ENCODE results near the gene NEK10. TPM values are rescaled to one million over a fixed set of nuclear protein-coding genes. Genes with fewer than 3 reads are reported as not detected.

Gene NEK10
- polyA plus RNA-seq, 1 experiment = 2.5 TPM

DNA sequence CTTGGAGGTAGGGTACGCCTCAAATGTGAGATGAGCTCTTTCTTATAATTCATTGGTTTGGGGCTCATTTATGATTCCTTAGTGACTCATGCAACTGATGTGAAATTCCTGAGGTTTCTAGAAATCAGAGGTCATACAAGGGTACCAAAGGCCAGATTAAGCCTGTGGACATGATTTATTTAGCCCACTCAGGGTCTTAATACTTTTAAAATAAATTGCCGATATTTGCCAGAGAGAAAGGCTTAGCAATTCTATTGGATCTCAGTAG is 289.0 kb downstream of the NEK10 start:
- DNase-seq (ENCODE audit: low read depth) = no peak
- TF ChIP-seq, protein P1, sequence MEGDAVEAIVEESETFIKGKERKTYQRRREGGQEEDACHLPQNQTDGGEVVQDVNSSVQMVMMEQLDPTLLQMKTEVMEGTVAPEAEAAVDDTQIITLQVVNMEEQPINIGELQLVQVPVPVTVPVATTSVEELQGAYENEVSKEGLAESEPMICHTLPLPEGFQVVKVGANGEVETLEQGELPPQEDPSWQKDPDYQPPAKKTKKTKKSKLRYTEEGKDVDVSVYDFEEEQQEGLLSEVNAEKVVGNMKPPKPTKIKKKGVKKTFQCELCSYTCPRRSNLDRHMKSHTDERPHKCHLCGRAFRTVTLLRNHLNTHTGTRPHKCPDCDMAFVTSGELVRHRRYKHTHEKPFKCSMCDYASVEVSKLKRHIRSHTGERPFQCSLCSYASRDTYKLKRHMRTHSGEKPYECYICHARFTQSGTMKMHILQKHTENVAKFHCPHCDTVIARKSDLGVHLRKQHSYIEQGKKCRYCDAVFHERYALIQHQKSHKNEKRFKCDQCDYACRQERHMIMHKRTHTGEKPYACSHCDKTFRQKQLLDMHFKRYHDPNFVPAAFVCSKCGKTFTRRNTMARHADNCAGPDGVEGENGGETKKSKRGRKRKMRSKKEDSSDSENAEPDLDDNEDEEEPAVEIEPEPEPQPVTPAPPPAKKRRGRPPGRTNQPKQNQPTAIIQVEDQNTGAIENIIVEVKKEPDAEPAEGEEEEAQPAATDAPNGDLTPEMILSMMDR (IDR thresholded peaks at IDR 0.05; ENCODE audit: insufficient read depth, low read depth, low read length) = no peak
- ChIA-PET POLR2A (no interaction called here), CTCF (interaction anchor here (1.1 kb wide), 1 partner anchor 9 kb away, joined by 4 read pairs; no protein-coding TSS in a partner anchor)
- Histone ChIP-seq H3K4me3 (ENCODE audit: low read depth, low read length) (no peak overlapping the region), H3K27me3 (ENCODE audit: control insufficient read depth, insufficient read depth, low read length) (no peaks in the 10 kb centered on the region), H3K36me3 (ENCODE audit: control insufficient read depth, insufficient read depth, low read length) (no peaks in the 10 kb centered on the region)

DNA sequence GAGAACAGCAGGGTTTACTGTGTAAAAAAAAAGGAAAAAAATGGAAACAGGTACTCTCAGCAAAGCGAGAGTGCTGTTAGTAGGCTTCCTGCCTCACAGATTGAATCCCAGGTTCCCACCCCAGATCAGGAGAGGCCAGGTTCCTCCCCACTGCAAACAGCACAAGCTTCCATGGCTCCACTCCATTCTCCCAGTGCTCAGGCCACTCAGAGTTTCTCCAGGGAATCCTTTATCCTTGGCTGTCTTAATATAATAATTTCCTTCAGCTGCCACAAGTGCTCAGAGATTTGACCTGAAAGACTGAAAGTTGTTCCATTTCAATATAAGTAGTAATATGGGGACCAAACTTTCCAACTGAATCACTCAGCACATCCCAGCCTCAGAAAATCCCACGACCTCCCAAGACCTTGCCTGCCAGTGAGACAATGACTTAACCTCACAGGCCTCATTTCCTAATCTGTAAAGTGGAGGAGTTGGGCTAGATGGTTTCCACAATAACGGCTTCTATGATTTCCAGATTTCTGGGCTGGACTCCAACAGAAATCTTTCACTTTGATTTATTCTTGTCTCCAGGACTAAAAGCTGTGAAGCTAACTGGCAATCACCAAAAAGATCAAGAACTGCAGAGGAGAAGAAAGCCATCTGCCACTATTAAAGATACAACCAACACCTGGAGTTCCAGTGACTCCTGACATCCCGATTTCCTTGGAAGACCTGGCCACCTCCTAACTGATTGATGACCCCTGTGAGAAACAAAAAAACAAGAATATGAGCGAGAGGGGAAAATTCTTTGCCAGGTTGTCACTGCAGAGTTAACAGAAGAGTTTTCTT is 289.5 kb downstream of the NEK10 start:
- Histone ChIP-seq H3K4me3 (ENCODE audit: low read depth, low read length) (no peak overlapping the region), H3K27me3 (ENCODE audit: control insufficient read depth, insufficient read depth, low read length) (no peaks in the 10 kb centered on the region), H3K36me3 (ENCODE audit: control insufficient read depth, insufficient read depth, low read length) (no peaks in the 10 kb centered on the region)
- ChIA-PET CTCF (interaction anchor here (1.1 kb wide), 1 partner anchor 8 kb away, joined by 4 read pairs; no protein-coding TSS in a partner anchor), POLR2A (no interaction called here)
- TF ChIP-seq, protein P1 (IDR thresholded peaks at IDR 0.05; ENCODE audit: insufficient read depth, low read depth, low read length) = no peak
- DNase-seq (ENCODE audit: low read depth) = no peak

DNA sequence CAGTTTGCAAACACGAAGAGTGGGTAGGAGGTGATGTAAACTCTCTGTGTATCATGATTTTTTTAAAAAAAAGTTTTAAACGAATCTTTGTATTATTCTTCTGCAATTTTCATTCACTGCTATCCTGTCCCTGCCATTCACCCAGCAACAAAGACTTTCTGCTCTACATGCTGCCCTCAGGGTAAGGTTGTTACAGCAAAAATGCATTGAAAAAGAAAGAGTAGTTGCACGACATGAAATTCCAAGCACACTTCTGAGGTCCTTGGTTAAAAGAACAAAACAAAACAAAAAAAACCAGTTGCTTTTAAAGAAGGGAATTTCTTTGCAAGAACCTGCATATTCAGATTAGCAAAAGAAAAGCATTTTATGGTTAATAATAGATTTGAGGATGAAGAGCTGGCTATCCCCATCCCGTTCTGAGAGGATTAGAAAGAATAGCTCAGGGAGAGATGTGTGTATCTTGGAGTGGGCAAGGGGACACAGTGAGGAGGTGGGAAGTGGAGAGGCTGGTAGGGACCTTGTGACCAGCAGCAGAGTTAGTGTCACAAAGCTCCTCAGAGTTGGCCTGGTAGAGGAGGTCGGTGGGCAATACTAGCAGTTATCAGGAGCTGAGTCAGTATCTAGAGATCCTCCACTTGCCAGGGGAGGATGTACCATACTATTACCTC is 290.8 kb downstream of the NEK10 start:
- CTCF ChIA-PET = no interaction called here
- TF ChIP-seq, protein P1 (IDR thresholded peaks at IDR 0.05; ENCODE audit: insufficient read depth, low read depth, low read length) = no peak
- POLR2A ChIA-PET = no interaction called here
- Histone ChIP-seq H3K36me3 (ENCODE audit: control insufficient read depth, insufficient read depth, low read length) (no peaks in the 10 kb centered on the region), H3K27me3 (ENCODE audit: control insufficient read depth, insufficient read depth, low read length) (no peaks in the 10 kb centered on the region), H3K4me3 (ENCODE audit: low read depth, low read length) (no peak overlapping the region)
- DNase-seq (ENCODE audit: low read depth) = no peak

DNA sequence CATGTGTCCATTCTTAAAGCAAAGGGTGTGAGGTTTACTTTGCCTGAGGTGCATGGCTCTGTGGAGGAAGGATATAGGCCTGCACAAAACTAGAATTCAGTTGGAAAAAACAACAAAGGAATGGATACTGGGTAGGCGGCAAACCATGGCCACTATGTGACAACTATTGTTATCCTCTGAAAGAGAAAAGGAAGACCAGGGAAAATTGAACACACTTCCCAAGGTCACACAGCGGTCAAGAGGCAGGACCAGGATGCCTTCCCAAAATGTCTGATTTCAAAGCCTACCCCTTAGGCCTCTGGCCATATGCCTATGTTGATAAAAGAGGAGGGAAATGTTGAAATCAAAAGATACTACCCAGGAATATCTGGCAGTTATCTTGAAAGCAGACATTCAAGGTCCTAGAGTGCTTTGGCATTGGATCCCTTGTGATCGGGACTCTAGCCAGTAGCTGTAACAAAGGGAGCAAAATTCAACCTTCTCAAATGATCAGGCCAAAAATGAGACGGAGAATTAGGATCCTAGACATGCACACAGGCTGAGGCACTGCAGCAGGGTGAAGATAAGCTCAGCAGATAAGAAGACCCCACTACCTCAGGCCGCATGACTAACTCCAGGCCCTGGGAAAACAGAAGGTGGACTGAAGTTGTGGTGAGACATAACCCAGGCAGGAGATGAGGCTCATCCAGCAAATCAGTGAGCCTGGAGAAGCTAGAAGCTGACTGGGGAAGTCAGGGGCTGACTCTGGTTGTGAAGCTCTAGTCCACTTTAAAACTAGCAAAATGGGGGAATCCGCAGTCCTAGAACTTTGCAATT is 292.2 kb downstream of the NEK10 start:
- DNase-seq (ENCODE audit: low read depth) = no peak
- no peak overlapping the region for H3K4me3 ChIP-seq (ENCODE audit: low read depth, low read length)
- ChIA-PET POLR2A (no interaction called here), CTCF (no interaction called here)
- TF ChIP-seq, protein P1 (IDR thresholded peaks at IDR 0.05; ENCODE audit: insufficient read depth, low read depth, low read length) = no peak
- no peaks in the 10 kb centered on the region for H3K27me3 ChIP-seq (ENCODE audit: control insufficient read depth, insufficient read depth, low read length)
- H3K36me3 ChIP-seq (ENCODE audit: control insufficient read depth, insufficient read depth, low read length) = no peaks in the 10 kb centered on the region

DNA sequence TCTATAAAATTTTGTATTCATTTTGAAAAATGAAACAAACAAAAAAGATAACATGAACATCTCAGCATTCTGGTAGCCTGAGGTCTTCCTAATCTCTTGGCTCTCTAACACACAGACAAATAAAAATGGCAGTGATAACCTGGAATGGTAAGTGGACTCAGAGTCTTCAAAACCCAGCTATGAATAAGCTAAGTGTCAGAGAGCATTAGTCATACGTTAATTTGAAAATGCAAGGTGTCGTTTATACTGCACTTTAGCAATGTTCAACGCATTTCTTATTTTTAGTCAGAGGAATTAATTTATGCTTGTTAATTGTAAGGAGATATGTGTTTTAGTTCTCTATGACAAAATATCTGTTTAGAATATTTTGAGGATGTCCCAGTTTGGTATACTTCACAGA is 294.3 kb downstream of the NEK10 start:
- TF ChIP-seq, protein P1 (IDR thresholded peaks at IDR 0.05; ENCODE audit: insufficient read depth, low read depth, low read length) = no peak
- H3K36me3 ChIP-seq (ENCODE audit: control insufficient read depth, insufficient read depth, low read length) = no peaks in the 10 kb centered on the region
- no peak overlapping the region for H3K4me3 ChIP-seq (ENCODE audit: low read depth, low read length)
- ChIA-PET POLR2A (no interaction called here), CTCF (no interaction called here)
- no peak for DNase-seq (ENCODE audit: low read depth)
- no peaks in the 10 kb centered on the region for H3K27me3 ChIP-seq (ENCODE audit: control insufficient read depth, insufficient read depth, low read length)
